NCI-H345 treated with DMSO at 0.1 percent for 48 hours (cell line): ENCODE data around the gene BOLA2B.
"Not testable (repeated sequence)": the region's sequence is repeated elsewhere in the genome, so short reads cannot be mapped to it uniquely, and the experiment has no call there.

Experiments used
- DNase-seq: peaks from one replicate; lab custom pipeline; 2025; ENCODE audit not compliant: unreplicated experiment; lab: John Stamatoyannopoulos, UW

Gene BOLA2B

DNA sequence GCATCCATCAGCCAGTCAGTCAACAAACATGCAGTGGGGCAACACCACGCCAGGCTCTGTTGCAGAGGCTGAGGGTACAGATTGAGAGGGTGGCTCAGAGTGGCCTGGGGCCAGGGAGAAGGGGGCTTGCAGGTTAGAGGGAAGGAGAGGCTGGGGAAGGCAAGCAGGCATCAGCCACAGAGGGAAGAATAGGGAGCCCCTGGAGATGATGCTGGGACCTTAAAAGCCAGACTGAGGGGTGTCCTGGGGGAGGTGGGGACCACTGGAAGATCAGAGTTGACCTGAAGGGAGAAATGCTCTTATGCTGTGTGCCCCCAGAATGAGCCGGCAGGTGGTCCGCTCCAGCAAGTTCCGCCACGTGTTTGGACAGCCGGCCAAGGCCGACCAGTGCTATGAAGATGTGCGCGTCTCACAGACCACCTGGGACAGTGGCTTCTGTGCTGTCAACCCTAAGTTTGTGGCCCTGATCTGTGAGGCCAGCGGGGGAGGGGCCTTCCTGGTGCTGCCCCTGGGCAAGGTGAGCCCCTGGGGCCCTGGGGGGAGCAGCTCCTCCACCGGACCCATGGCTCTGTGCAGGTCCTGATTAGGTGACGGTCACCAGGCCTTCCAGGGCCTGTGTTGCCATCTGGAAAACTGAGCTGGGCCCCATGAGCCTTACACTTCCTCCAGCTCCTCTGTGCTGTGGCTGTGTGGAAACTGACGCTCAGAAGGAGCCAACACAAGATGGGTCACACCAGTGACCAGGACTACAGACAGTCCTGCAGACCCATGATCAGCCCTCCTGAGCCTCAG lies 8.4 kb downstream of the BOLA2B start:
- DNase-seq, result no peak

DNA sequence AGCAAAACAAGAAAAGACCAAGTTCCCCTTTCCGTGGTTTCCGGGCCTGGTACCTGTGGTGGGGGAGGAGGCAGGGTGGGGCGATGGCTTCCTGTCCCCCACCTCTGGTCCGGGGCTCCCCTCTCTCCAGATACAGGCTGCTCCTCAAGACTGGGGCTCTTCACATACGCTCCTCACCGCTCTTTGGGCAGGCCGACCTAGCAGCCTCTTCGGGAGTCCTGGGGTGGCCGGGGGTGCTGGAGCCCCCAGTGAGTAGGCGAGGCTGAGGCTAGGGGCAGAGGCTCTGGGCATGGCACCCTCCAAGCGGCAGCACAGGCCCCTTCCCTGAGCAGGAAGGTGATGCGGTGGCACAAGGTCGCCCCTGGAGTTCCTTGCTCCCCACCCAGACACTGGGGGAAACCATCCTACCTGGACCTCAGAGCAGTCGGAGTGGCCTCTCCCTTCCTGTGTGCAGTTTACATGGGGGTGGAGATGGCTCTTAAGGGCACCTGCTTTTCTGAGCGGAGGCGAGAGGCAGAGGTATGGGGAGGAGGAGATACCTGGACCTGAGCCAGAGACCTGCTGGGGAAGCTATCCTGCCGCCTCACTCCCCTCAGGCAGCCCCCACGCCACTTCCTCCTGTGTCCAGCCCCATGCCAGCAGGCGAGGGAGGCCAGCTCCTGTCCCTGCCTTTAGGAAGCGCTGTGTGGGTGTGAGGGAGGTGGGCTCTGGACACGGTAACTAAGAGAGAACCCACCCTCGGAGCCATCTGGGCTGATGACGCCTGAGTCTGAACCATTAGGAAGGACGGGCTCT lies 9.2 kb downstream of the BOLA2B start:
- peak; percentile 91 for DNase-seq

DNA sequence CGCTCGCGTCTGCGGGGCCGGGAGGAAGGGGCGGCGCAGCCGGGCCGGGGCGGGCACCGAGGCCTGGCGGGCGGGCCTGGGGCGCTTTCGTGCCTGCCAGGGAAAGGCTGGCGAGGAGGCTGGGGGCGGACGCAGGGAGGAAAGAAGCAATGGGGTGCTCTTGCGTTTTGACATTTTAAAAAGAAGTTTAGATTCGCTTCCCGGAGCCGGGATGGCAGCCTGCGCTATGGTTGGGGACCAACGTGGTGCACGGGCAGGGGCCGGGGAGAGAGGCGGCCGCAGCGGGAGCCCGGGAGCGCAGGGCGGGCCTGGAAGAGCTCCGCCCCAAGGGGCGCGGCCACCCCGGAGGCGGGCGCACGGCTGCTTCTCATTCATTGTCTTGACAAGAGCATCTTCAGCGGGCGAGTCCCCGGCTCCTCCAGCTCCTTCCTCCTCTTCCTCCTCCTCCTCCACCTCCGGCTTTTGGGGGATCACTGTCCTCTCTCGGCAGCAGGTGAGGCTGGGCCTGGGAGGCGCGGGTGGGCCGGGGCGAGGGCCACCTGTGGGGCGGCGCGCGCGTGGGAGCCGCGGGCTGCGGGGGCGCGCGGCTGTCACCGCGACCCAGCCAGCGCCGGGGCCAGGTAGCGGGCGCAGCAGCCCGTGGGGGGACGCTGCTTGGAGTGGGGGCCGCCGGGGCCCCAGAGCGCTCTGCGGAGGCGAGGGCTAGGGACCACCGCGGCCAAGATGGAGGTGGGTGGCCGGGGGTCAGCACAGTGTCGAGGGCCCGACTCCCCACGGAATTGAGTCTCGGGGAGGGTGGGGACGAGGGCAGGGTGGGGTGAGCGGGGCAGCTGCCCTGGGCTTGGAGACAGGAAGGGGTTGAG lies 10.0 kb downstream of the BOLA2B start, which contains the start of gene CORO1A:
TSS of gene CORO1A (plus strand) at position 370 of the 863 bp plus-strand sequence. CDS start 1,608 bp downstream, outside the sequence.
- DNase-seq, result peak; percentile 79

DNA sequence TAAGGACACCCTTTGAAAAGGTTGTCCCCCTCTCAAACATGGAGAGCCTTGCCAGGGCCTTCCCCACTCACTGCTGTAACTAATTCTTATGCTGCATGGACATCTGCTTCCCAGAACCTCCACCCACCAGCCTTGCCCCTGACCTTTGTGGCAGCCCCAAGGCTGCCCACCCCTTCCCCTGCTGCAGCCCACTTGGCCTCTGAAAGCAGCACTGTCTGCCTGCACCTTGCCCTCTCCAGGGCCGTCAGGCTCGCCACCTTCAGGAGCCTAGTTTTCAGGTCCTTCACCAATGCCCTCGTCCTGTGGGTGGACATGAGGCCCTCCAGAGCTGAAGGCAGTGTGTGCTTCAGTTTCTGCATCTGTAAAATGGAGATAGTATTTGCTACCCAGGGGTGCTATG lies 12.7 kb downstream of the BOLA2B start:
- no peak for DNase-seq

DNA sequence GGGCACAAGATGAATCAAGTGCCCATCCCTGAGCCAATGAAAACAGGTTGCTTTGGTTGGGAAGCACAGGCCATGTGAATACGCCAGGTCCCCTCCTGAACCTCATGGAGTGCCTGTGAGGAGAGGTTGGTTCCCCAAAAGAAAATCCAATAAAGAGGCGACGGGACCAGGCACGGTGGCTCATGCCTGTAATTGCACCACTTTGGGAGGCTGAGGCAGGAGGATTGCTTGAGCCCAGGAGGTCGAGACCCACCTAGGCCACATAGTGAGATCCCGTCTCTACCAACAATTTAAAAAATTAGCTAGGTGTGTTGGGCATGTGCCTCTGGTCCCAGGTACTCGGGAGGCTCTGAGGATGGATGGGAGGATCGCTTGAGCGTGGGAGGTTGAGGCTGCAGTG lies 13.5 kb downstream of the BOLA2B start:
- no peak for DNase-seq

DNA sequence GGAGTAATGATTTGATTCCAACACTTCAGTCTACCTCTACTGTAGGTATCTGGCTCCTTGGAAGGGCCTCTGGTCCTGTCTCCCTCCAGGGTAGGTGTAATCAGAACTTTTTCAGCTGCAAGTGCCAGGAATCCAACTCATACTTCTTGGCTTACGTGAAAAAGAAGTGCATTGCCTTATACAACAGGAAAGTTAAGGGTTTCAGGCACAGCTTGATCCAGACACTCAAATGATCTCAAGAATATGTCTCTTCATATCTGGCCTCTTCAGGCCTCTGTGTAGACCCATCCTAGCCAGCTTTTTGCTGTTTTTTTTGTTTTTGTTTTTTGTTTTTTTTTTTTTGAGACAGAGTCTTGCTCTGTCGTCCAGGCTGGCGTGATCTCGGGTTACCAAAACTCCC lies 14.3 kb downstream of the BOLA2B start:
- no peak for DNase-seq

DNA sequence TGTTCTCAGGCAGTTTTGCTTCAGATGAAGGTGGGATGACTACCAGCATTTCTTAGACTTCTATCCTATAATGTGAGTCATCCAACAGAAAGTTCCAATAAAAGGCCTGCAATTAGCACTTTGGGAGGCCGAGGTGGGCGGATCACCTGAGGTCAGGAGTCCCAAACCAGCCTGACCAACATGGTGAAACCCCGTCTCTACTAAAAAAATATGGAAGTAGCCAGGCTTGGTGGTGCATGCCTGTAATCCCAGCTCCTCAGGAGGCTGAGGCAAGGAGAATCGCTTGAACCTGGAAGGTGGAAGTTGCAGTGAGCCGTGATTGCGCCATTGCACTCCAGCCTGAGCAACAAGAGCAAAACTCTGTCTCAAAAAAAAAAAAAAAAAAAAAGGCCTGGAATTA lies 16.6 kb downstream of the BOLA2B start:
- not testable (repeated sequence) for DNase-seq

DNA sequence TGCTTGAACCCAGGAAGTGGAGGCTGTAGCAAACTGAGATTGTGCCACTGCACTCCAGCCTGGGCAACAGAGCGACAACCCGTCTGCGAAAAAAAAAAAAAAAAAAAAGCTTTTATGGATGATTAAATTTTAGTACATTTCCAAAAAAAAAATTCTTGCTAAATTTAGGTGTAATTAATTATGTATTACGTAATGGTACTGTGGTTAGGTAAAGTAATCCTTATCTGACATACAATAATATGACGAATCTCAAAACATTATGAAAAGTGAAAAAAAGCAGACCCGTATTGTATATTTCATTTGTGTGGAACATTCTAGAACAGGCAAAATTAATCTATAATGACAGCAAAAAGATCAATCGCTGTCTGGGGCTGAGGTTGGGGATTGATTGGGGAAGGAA lies 20.4 kb downstream of the BOLA2B start:
- DNase-seq, result no peak

DNA sequence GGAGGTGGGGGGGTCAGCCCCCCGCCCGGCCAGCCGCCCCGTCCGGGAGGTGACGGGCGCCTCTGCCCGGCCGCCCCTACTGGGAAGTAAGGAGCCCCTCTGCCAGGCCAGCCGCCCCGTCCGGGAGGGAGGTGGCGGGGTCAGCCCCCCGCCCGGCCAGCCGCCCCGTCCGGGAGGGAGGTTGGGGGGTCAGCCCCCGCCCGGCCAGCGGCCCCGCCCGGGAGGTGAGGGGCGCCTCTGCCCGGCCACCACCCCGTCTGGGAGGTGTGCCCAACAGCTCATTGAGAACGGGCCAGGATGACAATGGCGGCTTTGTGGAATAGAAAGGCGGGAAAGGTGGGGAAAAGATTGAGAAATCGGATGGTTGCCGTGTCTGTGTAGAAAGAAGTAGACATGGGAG lies 23.3 kb downstream of the BOLA2B start:
- not testable (repeated sequence) for DNase-seq

DNA sequence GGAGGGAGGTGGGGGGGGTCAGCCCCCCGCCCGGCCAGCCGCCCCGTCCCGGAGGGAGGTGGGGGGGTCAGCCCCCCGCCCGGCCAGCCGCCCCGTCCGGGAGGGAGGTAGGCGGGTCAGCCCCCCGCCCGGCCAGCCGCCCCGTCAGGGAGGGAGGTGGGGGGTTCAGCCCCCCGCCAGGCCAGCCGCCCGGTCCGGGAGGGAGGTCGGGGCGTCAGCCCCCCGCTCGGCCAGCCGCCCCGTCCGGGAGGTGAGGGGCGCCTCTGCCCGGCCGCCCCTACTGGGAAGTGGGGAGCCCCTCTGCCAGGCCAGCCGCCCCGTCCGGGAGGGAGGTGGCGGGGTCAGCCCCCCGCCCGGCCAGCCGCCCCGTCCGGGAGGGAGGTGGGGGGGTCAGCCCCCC lies 24.1 kb downstream of the BOLA2B start:
- not testable (repeated sequence) for DNase-seq

DNA sequence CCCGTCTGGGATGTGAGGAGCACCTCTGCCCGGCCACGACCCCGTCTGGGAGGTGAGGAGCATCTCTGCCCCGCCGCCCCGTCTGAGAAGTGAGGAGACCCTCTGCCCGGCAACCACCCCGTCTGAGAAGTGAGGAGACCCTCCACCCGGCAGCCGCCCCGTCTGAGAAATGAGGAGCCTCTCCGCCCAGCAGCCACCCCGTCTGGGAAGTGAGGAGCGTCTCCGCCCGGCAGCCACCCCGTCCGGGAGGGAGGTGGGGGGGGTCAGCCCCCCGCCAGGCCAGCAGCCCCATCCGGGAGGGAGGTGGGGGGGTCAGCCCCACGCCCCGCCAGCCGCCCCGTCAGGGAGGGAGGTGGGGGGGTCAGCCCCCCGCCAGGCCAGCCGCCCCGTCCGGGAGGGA lies 24.7 kb downstream of the BOLA2B start:
- DNase-seq, result not testable (repeated sequence)

DNA sequence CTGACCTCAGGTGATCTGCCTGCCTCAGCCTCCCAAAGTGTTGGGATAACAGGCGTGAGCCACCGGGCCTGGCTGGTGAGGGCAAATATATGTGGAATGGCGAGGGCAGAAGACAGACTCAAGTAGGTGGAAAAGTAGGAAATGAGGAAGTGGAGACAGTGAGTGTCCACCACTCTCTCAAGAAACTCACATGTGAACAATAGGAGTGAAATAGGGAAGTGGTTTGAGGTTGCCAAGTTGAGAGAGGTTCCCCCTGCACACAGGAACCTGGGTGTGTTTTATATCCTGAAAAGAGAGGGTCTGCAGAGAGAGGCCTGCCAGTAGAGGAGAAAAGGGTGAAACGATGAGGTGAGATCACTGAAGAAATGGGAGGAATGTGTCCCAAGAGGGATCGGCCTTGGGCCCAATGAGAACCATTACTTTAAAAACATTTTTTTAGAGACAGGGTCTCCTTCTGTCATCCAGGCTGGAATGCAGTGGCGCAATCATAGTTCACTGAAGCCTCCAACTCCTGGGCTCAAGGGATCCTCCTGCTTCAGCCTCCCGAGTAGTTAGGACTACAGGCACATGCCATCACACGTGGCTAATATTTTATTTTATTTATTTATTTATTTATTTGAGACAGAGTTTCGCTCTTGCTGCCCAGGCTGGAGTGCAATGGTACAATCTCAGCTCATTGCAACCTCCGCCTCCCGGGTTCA lies 27.1 kb downstream of the BOLA2B start:
- DNase-seq, result no peak

DNA sequence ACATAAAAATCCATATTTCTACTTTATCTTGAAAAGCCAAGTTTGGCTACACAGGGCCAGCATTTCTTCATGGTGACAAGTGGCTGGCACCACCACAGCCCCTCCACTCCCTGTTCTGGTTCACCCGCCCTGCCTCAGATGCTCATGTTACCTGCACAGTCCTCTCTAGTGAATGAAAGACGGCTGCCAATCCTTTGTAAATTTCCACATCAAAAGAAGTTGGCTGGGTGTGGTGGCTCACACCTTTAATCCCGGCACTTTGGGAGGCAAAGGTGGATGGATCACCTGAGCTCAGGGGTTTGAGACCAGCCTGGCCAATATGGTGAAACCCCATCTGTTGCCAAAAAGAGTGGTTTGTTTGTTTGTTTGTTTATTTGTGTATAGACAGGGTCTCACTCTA lies 29.9 kb downstream of the BOLA2B start:
- no peak for DNase-seq

DNA sequence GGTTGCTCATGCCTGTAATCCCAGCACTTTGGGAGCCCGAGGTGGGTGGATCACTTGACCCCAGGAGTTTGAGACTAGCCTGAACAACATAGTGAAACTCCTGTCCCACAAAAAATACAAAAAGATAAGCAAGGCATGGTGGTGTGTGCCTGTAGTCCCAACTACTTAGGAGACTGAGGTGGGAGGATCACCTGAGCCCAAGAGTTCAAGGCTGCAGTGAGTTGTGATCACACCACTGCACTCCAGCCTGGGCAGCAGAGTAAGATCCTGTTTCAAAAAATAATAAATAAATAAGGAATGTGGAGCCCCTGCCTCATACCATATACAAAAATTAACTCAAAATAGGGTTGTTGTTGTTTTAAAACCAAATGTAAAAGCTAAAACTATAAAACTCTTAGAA lies 36.3 kb downstream of the BOLA2B start:
- no peak for DNase-seq

DNA sequence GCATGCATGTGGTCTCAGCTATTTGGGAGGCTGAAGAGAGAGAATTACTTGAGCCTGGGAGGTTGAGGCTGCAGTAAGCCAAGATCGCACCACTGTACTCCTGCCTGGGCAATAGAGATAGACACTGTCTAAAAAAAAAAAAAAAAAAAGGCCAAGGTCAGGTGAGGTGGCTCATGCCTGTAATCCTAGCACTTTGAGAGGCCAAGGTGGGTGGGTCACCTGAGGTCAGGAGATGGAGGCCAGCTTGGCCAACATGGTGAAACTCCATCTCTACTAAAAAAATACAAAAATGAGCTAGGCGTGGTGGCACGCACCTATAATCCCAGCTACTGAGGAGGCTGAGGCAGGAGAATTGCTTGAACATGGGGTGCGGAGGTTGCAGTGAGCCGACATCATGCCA lies 38.3 kb downstream of the BOLA2B start:
- DNase-seq, result no peak

DNA sequence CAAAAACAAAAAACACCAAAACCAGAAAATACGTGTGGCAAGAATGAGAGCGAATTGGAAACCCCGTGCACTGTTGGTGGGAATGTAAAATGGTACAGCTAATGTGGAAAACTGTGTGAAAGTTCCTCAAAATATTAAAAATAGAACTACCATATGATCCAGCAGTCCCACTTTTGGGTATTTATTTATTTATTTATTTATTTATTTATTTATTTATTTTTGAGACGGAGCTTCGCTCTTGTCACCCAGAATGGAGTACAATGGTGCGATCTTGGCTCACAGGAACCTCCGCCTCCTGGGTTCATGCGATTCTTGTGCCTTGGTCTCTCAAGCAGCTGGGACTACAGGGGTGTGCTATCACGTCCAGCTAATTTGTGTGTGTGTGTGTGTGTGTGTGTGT lies 40.9 kb downstream of the BOLA2B start:
- no peak for DNase-seq

DNA sequence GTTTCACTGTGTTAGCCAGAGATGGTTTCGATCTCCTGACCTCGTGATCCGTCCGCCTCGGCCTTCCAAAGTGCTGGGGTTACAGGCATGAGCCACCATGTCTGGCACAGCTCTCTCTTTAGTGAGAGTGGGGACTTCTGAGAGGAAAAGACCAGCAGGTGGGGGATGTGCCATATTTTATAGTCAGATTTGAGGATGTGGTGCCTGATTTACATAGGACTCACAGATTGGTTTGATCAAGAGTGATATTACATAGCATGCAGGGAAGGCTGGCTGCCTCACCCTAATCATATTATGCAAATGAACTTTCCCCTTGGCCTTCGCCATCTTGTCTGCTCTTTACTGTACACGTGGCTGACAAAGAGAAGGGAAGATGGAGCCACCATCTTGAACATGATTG lies 42.4 kb downstream of the BOLA2B start:
- DNase-seq, result no peak

DNA sequence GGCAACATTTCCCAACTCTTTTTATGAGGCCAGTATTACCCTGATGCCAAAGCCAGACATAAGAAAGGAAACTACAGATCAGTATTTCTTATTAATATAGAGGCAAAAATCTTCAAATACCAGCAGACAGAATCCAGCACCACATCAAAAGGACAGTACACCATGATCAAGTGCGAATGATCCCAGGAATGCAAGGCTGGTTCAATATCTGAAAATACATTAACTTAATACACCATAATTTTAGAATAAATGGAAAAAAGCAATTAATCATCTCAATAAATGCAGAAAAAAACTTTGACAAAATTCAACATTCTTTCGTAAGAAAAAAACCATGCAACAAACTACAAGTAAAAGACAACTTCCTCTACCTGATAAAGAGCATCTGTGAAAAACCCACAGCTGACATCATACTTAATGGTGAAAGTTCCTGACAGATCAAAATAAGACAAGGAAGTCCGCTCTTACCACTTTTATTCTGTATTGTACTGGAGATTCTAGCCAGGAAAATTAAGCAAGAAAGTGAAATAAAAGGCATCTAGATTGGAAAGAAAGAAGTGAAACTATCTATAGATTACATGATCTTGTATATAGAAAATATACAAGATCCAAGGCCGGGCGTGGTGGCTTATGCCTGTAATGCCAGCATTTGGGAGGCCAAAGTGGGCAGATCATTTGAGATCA lies 44.1 kb downstream of the BOLA2B start:
- no peak for DNase-seq

DNA sequence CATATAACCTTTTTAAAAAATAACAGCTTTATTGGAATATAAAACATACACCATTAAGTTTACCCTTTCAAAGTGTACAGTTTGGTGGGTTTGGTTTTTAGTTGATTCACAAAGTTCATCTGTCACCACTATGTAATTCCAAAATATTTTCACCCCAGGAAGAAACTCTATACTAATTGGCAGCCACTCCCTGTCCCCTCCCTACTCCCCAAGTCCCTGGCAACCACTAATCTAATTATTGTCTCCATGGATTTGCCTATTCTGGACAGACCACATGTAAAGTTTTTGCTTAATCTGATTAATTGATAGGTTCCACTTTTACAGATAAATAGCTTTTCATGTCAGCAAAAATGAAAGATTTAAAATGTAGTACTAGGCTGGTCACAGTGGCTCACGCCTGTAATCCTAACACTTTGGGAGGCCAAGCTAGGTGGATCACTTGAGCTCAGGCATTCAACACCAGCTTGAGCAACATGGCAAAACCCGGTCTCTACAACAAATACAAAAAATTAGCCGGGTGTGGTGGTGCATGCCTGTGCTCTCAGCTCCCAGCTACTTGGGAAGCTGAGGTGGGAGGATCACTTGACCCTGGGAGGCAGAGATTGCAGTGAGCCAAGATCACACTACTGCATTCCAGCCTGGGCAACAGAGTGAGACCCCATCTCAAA lies 45.5 kb downstream of the BOLA2B start:
- no peak for DNase-seq

DNA sequence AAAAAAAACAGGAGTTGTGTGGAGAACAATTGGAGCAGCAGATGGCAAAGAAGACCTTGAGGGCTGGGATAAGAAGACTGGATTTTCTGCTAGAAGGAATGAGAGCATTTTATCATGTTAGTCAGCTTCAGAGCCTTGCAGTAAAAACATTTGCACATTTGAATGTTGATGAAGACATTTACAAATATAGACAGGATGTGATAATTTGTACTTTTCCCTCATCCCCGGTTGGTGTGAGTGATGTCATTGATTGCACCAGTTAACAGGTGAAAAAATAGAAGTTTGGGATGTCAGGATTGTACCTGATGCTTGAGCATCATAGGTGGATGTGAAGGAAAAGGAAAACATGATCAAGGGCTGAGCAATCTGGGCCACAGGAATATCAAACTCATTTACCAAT lies 47.8 kb downstream of the BOLA2B start:
- DNase-seq, result no peak
